ENCODE measurements around the gene ABCC3. TPM values are rescaled to one million over a fixed set of nuclear protein-coding genes. Genes with fewer than 3 reads are reported as not detected.

ABCC3 gene
- total and polyA plus RNA-seq, 2 donors (not counting 3 experiments of a cell fraction or from before 2014, with no cell fraction given): 1.1 to 2.6 TPM

- H3K27ac ChIP-seq (ENCODE audit: insufficient read depth, low read depth, low read length): no peak overlapping the region
- no peak overlapping the region for H3K4me2 ChIP-seq (ENCODE audit: insufficient read depth, low read length)
- CTCF ChIA-PET: interaction anchor here (1.4 to 9.9 kb wide), 3 partner anchors 68 to 147 kb away, joined by 3 to 150 read pairs (median 71); partner anchors contain the start of gene SPATA20
- no peaks in the 10 kb centered on the region for H3K4me1 ChIP-seq (ENCODE audit: control insufficient read depth, extremely low read depth, insufficient read depth, low read length)
- no peaks in the 10 kb centered on the region for H3K9me3 ChIP-seq (replicated peaks; ENCODE audit: control insufficient read depth, insufficient read depth, low read length)
- DNase-seq (ENCODE audit: low read depth, low spot score): no peak
- no peaks in the 10 kb centered on the region for H3K27me3 ChIP-seq (ENCODE audit: control insufficient read depth in 2 of 2, insufficient read depth in 2 of 2, low read length in 2 of 2)
- BruUV-seq (replicated peaks): no TSS peak
- H3K36me3 ChIP-seq (ENCODE audit: control insufficient read depth in 2 of 2, extremely low read depth in 1 of 2, insufficient read depth in 2 of 2, low read length in 2 of 2): peaks cover 29 to 34% of the 10 kb centered on the region in 2 experiments
- H2AFZ ChIP-seq (ENCODE audit: low read depth, low read length): no peak overlapping the region
- dilution Hi-C loops (cut with MboI; ENCODE audit: extremely low pct_ligation_motif_present, low sequenced_read_pairs) (no loop called here), intact Hi-C loops (cut with micrococcal nuclease) (no loop called here)
- H3K9me1 ChIP-seq (replicated peaks; ENCODE audit: control insufficient read depth, extremely low read depth, insufficient read depth, low read length): no peaks in the 10 kb centered on the region
- no peaks in the 10 kb centered on the region for H4K20me1 ChIP-seq (replicated peaks; ENCODE audit: control insufficient read depth, extremely low read depth, insufficient read depth, low read length)
- TF ChIP-seq FOS (IDR thresholded peaks at IDR 0.05; ENCODE audit: borderline replicate concordance, insufficient read depth, low read length) (no peak), POLR2A (IDR thresholded peaks at IDR 0.05; ENCODE audit: low read depth, low read length) (no peak), POLR2AphosphoS5 (IDR thresholded peaks at IDR 0.05; ENCODE audit: insufficient read depth, low read depth, low read length) (no peak), GATA2 (IDR thresholded peaks at IDR 0.05; ENCODE audit: insufficient read depth, insufficient read length, low read depth, low read length) (no peak), JUN (IDR thresholded peaks at IDR 0.05; ENCODE audit: borderline replicate concordance, insufficient read depth, insufficient read length, low read depth) (no peak), CTCF (IDR thresholded peaks at IDR 0.05; ENCODE audit: extremely low read depth in 1 of 2, insufficient read depth in 1 of 2, low read depth in 1 of 2, low read length in 2 of 2) (no peak), MAX (IDR thresholded peaks at IDR 0.05; ENCODE audit: insufficient read depth, insufficient read length) (no peak), EZH2 (IDR thresholded peaks at IDR 0.05; ENCODE audit: borderline replicate concordance, low read depth, low read length, severe bottlenecking) (no peak), MYC (IDR thresholded peaks at IDR 0.05; ENCODE audit: low read depth, low read length) (no peak)
- peaks cover 11% of the 10 kb centered on the region for H3K79me2 ChIP-seq (ENCODE audit: control insufficient read depth, insufficient read depth, low read length)
- FAIRE-seq: no peak
- H3K9ac ChIP-seq (replicated peaks; ENCODE audit: extremely low read depth, insufficient read depth, low read length): no peak overlapping the region
- POLR2A ChIA-PET: no interaction called here
- no peak overlapping the region for H3K4me3 ChIP-seq (replicated peaks in 1 of 3; ENCODE audit: insufficient read depth in 1 of 3, low read depth in 1 of 3, low read length in 3 of 3)
Measured at GRCh38 chr17:50697062-50697461, 62.4 kb downstream of the ABCC3 start.

Measured in endothelial cell of umbilical vein (primary cell).